Hematopoietic multipotent progenitor cell treated with erythropoietin and hydrocortisone succinate and interleukin-3 and kit ligand, for 17 days (in vitro differentiated cells): ENCODE measurements around the gene SRSF8.
"Not testable (repeated sequence)": the region's sequence is repeated elsewhere in the genome, so short reads cannot be mapped to it uniquely, and the experiment has no call there.

Experiments
- DNase-seq: peaks from one replicate; pipeline ENCODE4 v3.0.0-alpha.2; 2015; ENCODE audit warnings: low spot score

Gene SRSF8

DNA sequence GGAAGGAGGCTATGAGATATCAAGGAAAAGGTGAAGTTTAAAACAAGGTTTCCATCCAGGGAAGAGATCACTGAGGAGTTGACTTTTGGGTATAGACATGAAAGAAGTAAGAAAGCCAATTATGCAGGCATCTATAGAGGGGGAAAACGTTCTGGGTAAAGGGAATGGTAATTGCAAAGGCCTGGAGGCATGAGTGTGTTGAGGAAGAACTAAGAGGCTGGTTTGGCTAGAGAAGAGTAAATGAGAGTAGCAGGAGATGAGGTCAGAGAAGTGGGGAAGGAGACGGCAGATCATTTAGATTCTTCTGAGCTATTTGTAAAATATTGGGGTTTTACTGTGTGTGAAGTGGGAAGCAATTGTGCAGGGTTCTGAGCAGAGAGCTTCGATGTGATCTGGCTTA, 30.5 kb downstream of the SRSF8 start:
- DNase-seq, result no peak

DNA sequence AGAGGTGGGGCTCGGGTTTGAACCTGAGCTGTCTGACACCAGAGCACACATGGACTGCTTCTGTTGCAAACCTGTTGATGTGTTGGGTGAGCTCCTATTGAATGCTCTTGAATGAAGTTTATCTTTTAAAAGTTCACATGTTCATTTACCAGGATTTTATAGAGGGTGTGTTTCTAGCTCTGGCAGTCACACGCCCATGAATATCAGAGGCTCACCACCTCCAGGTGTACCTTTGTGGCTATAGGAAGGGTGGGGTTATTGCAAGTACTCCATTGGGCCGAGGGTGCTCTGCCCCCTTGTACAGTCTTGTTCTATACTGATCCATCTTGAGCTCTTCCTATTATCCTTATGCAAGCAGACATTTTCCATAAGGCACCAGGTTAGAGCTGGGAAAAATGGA, 32.1 kb downstream of the SRSF8 start:
- no peak for DNase-seq

DNA sequence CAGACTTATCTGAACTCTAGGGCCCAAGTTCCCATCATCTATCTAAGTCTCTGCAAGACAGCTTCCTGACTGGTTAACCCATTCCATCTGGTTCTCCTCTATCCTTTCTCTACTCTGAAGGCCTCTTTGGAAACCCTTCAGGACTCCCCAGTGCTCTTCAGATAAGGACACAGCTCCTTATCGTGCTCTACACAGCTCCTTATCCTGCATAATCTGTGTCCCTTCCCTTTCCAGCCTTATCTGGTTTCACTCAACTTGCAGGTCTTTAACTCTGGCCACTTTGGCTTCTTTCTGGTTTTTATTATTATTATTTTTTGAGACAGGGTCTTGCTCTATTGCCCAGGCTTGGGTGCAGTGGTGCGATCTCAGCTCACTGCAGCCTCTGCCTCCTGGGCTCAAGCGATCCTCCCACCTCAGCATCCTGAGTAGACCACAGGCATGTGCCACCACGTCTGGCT, 33.5 kb downstream of the SRSF8 start:
- peak; percentile 46 for DNase-seq

DNA sequence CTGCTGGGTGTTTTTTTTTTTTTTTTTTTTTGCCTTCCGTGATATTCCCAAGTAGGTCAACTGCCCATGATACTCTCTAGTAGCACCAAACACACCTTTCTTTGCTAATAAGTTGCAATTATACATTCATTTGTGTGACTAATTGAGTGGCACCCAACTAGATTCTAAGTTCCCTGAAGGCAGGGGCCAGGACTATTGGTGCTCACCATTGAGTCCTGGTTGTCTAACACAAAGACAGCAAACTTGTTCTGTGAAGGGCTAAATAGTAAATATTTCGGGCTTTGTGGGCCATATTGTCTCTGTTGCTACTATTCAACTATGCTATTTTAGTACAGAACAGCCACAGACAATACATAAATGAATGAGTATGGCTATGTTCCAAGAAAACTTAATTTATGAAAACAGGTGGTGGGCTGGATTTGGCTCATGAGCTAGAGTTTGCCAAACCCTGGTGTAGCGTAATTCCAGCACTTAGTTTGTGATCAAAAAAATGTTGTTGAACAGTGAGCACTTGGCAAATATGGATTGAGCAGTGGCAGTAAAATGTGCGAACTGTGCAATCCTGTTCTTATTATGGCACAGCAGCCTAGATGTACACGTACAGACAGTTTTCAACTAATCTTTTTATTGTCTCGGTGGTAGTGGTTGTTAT, 34.3 kb downstream of the SRSF8 start:
- no peak for DNase-seq

DNA sequence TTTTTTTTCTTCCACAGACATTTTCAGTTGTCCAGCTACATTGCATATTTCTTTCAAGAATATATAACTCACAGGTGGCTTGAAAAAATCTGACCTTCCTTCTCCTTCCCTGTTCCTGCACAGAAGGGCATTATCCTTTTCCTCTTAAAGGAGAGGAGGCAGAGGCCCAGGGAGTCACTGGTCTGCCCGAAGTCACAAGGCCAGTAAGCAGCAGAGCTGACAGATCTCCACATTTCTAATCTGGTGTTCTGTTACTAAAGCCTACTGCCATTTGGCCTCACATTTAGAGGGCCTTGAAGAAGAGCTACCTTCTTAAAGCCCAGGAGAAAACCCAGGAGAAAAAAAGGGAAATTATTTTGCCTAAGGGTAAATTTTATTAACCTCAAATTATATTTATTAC, 35.2 kb downstream of the SRSF8 start:
- DNase-seq, result no peak

DNA sequence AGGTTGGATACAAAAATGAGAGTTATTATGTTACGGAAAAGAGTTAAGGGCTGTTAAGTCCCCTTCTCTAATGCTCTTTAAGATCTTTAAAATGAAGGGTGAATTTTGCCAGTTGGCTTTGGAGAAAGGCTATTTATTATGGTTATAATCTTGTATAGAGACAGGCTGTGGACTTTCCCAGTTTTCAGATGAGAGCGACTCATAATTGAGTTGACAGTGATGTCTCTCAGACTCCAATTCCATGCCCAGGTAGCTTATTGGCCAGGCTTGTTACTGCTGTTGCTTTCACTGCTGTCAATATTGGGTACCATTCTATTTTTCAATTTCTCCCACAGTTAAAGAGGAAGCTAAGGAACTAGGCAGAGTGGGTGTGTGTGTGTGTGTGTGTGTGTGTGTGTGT, 36.0 kb downstream of the SRSF8 start:
- no peak for DNase-seq

DNA sequence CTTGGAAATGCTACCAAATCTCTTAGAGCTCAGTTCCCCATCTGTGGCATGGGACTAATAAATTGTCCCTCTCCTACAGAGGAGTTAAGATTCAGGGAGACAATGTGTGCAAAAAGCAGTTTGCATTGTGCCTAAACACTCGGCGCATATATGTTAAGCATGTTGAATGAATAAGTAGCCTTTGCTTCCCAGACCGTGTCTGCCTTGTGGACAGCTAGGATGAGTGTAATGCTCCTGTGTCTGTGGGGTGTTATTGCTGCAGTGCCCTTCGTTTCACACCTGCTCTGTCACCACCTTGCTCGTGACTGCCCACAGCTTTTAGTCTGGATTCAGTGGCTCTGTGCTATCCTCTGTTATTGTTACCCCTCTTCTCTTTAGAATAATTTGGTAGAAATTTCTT, 37.0 kb downstream of the SRSF8 start:
- DNase-seq, result no peak

DNA sequence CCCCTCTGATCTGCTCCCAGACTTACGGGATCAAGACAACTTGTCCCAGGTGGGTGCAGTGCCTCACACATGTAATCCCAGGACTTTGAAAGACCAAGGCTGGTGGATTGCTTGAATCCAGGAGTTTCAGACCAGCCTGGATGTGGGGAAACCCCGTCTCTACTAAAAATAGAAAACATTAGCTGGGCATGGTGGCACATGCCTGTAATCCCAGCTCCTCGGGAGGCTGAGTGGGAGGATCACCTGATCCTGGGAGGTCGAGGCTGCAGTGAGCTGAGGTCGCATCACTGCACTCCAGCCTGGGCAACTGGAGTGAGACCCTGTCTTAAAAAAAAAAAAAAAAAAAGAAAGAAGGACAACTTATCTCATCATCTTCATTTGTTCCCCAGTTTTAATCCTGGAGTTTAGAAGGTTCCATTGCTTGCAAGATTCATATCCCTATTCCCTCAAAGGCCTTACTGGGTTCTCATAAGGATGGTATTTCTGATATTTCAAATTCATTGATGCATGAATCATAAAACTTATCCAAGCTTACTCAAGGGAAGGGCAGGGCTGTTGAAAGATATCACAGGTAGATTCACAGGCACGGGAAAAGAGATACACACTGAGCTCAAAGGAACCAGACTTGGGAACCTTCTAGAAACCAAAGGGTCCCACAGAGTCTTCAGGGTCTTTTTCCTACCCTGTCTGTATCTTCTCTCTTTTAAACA, 37.6 kb downstream of the SRSF8 start:
- no peak for DNase-seq

DNA sequence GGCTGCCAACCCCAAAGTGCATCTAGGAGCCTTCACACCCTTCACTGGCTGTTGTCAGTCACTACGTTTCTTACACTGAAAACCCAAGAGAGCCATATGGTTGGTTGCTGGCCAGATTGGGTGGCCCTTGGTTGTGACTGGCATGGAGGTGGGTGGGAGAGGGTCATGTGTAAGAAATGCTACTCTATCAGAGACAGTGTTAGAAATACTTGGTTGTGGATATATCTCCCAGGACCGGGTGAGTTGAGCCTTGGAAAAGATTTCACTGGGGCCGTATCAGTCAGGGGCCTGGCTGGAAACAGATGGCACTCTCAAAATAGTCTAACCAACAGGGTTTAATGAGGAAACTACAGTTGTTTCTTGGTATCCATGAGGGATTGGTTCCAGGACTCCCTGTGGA, 38.1 kb downstream of the SRSF8 start:
- no peak for DNase-seq

DNA sequence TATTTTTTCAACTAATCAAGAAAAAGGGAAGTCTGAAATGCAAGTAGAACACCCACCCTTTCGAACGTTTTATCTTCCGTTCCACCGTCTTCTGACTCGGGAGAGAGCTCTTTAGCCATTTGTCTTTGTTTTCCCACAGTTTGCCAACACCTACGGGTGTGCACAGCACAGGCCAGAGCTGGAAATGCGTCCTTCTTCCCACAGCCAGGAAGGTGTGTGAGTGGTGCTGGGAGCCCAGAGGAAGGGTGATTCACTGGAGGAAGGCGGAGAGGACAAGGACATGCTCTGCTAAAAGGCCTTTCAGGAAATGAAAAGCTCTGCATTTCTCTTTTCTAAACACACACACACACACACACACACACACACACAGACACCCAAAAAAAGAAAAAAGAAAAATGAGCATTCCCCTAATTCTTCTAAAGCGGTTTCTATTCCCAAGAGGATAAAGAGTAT, 41.5 kb downstream of the SRSF8 start:
- no peak for DNase-seq

DNA sequence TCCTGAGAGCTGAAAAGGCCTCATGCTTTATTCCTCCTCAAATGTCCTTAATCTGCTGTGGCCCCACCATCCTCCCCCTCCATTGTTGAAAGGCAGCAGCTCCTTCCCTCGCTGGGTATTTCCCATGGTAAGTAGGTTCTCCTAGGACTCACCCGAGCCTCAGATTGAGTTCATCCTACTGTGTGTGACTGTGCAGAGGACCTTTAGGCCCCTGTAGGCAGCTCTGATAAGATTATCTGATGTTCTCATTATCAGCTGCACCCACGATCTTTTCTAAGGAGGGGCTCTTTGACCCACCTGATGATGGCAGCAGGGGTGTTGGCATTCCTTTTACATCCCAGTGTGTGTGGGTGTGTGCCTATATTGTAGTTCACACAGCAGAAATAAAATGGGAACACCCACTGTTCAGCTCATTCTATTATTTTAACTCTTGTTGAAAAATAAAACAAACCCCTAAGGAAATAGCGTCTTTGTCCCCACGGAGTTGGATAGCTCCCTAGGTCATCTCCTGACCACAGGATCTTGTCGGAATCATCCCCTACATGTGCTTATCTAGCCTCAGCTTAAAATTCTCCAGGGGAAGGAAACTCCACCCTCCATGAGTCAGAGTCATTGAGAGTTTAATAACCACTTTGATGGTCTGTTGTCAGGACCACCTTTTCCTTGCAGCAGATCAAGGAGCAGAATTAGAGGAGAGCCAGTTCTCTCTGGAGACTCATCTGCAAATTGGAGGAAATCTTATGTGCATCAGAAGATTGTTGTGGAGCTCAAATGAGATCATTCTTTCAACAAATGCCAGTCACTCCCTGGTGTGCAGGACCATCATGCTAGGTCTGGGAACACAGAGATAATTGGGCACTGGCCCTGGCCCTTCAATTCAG, 42.2 kb downstream of the SRSF8 start:
- peak; percentile 47 for DNase-seq

DNA sequence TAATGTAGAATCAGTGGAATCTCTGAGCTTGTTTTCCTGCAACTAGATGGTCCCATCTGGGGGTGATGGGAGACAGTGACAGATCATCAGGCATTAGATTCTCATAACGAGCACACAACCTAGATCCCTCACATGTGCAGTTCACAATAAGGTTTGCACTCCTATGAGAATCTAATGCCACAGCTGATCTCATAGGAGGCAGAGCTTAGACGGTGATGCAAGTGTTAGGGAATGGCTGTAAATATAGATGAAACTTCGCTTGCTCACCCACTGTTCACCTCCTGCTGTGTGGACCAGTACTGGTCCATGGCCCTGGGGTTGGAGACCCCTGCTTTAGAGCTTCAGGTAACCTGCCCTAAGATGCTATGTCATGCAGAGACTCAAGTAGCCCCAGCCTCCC, 44.8 kb downstream of the SRSF8 start:
- not testable (repeated sequence) for DNase-seq

DNA sequence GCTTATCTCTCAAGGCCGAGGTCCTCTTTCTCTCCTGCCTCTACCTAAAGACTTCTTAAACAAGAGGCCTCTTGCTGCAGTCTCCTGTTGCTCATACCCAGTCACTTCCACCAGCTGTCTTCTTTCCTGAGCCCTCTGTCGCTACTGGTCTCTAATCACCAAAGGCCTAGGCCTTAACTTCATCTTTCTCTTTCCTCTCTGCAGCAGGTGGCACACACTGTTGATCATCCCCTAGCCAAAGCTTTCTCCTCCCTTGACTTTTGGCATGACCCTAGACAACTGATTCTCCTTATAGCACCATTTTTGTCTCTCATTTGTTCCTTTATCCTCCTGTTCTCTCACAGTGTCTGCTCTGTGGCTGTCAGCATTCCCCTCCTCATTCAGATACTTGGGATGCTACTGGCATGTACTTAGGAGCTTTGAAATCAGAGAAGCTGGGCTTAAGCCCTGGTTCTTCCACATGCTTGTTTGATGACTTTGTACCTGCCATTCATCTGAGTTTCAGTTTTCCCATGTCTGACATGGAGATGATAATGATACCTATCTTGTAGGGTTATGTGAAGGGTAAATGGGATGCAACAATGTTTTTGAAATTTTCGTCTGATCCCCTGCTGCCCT, 45.3 kb downstream of the SRSF8 start:
- no peak for DNase-seq

DNA sequence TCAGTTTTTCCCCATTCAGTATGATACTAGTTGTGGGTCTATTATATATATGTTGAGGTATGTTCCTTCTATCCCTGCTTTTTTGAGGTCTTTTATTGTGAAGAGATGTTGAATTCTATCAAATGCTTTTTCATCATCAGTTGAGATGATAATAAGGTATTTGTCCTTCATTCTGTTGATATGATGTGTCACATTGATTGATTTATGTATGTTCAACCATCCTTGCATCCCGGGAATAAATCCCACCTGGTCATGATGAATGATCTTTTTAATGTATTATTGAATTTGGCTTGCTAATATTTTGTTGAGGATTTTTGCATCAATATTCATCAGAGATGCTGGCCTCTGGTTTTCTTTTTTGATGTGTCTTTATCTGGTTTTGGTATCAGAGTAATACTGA, 48.9 kb downstream of the SRSF8 start:
- DNase-seq, result no peak

DNA sequence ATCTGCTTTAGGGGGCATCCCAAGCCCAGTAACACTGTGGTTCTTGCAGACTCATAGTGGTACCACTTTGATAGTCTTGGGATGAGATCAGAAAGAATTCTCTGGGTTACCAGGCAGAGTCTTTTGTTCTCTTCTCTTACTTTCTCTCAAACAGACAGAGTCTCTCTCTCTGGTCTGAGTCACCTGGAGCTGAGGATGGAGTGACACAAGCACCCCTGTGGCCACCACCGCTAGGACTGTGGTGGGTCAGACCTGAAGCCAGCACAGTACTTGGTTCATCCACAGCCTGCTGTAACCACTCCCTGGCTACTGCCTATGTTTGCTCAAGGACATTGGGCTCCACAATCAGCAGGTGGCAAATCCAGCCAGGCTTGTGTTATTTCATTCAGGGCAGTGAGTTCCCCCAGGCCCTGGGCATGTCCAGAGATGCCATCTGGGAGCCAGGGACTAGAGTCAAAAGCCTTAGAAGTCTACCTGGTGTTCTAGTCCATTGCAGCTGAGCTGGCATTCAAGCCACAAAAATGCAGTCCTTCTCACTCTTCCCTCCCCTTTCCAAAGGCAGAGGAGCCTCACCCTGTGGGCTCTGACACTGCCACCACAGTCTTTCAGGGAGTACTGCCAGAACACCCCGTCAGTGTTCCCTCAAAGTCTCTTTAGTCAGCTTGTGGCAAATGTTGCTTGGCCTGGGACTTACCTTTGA, 52.8 kb downstream of the SRSF8 start:
- no peak for DNase-seq
